Trophoblast cell (in vitro differentiated cells and primary cell): ENCODE measurements around the gene RGS7.

ENCODE experiments used
- DNase-seq, 2 donors: peaks; one replicate each; pipeline ENCODE4 v3.0.0-alpha.2; 2016
- H2AFZ ChIP-seq: 2 replicates; pipeline ENCODE4 v1.6.1; 2013; ENCODE audit warnings: low read length, moderate library complexity, mild to moderate bottlenecking; ENCODE audit not compliant: insufficient read depth, poor library complexity
- H2AK5ac ChIP-seq: 2 replicates; pipeline ENCODE4 v1.6.1; 2013; ENCODE audit warnings: mild to moderate bottlenecking, low read length
- H2BK120ac ChIP-seq: 2 replicates; pipeline ENCODE4 v1.6.1; 2013; ENCODE audit warnings: low read length, mild to moderate bottlenecking, moderate library complexity; ENCODE audit not compliant: insufficient read depth, poor library complexity
- H2BK12ac ChIP-seq: 2 replicates; pipeline ENCODE4 v1.6.1; 2013; ENCODE audit warnings: mild to moderate bottlenecking, low read length, moderate library complexity
- H2BK5ac ChIP-seq: 2 replicates; pipeline ENCODE4 v1.6.1; 2013; ENCODE audit warnings: low read length, low read depth, moderate library complexity, mild to moderate bottlenecking; ENCODE audit not compliant: poor library complexity
- H3K14ac ChIP-seq: 2 replicates; pipeline ENCODE4 v1.6.1; 2013; ENCODE audit warnings: mild to moderate bottlenecking, low read length
- H3K18ac ChIP-seq: 2 replicates; pipeline ENCODE4 v1.6.1; 2013; ENCODE audit warnings: mild to moderate bottlenecking, low read length
- H3K23ac ChIP-seq: 2 replicates; pipeline ENCODE4 v1.6.1; 2013; ENCODE audit warnings: low read length
- H3K27ac ChIP-seq: 2 replicates; pipeline ENCODE4 v1.5.1; 2013; ENCODE audit warnings: low read depth, mild to moderate bottlenecking, inconsistent platforms, low read length, moderate library complexity
- H3K27me3 ChIP-seq: 2 replicates; pipeline ENCODE4 v1.6.1; 2013; ENCODE audit warnings: inconsistent platforms, mild to moderate bottlenecking, low read length, moderate library complexity; ENCODE audit not compliant: insufficient read depth
- H3K36me3 ChIP-seq, 2 experiments: 1 replicate in 1 of 2; 2 replicates in 1 of 2; pipeline ENCODE4 v1.6.1; 2013; ENCODE audit warnings: low read length in 2 of 2, mild to moderate bottlenecking in 2 of 2, moderate library complexity in 1 of 2; ENCODE audit not compliant: insufficient read depth in 2 of 2, control insufficient read depth in 1 of 2
- H3K4ac ChIP-seq: 2 replicates; pipeline ENCODE4 v1.6.1; 2013; ENCODE audit warnings: low read depth, mild to moderate bottlenecking, low read length, moderate library complexity
- H3K4me1 ChIP-seq, 2 experiments: 1 replicate in 1 of 2; 2 replicates in 1 of 2; pipeline ENCODE4 v1.6.1; 2013; ENCODE audit warnings: low read length in 2 of 2, mild to moderate bottlenecking in 2 of 2, moderate library complexity in 1 of 2; ENCODE audit not compliant: insufficient read depth in 2 of 2, control insufficient read depth in 1 of 2
- H3K4me2 ChIP-seq: 2 replicates; pipeline ENCODE4 v1.6.1; 2013; ENCODE audit warnings: inconsistent platforms, mild to moderate bottlenecking, low read length, moderate library complexity
- H3K4me3 ChIP-seq: 2 replicates; pipeline ENCODE4 v1.5.1; 2013; ENCODE audit warnings: mild to moderate bottlenecking, low read depth, low read length, inconsistent platforms
- H3K79me1 ChIP-seq: one replicate; pipeline ENCODE4 v1.6.1; 2013; ENCODE audit warnings: low read length
- H3K79me2 ChIP-seq: 2 replicates; pipeline ENCODE4 v1.6.1; 2013; ENCODE audit warnings: low read length, mild to moderate bottlenecking; ENCODE audit not compliant: control insufficient read depth, insufficient read depth, poor library complexity
- H3K9ac ChIP-seq: 2 replicates; pipeline ENCODE4 v1.6.1; 2013; ENCODE audit warnings: mild to moderate bottlenecking, low read length
- H3K9me3 ChIP-seq: 2 replicates; pipeline ENCODE4 v1.6.1; 2013; ENCODE audit warnings: low read depth, mild to moderate bottlenecking, control low read depth, inconsistent platforms, low read length; ENCODE audit not compliant: insufficient read depth
- H4K12ac ChIP-seq: 2 replicates; pipeline ENCODE4 v1.6.1; 2013; ENCODE audit warnings: low read depth, mild to moderate bottlenecking, low read length, moderate library complexity
- H4K8ac ChIP-seq: 2 replicates; pipeline ENCODE4 v1.6.1; 2013; ENCODE audit warnings: low read depth, mild to moderate bottlenecking, low read length, moderate library complexity
- H4K91ac ChIP-seq: one replicate; pipeline ENCODE4 v1.6.1; 2013; ENCODE audit warnings: low read depth, mild to moderate bottlenecking, low read length, moderate library complexity
- WGBS: extraction: QIAGEN DNeasy Blood & Tissue Kit; methylation state at CpG from one replicate; pipeline ENCODE4 v1.1.7; 2013; ENCODE audit warnings: missing lambda C conversion rate; ENCODE audit not compliant: insufficient read length, insufficient coverage; ENCODE audit errors: extremely low coverage; 5-methylcytosine and 5-hydroxymethylcytosine counted together

RGS7 gene

GRCh38 chr1:241118049-241118448 is 239.0 kb downstream of the RGS7 start:
- H2BK12ac ChIP-seq = no peak overlapping the region
- H3K27ac ChIP-seq = no peak overlapping the region
- no peaks in the 10 kb centered on the region for H3K9me3 ChIP-seq
- no peak overlapping the region for H2BK5ac ChIP-seq
- no peaks in the 10 kb centered on the region for H3K27me3 ChIP-seq
- no peak overlapping the region for H4K91ac ChIP-seq
- H4K12ac ChIP-seq = no peak overlapping the region
- H2AFZ ChIP-seq = no peak overlapping the region
- DNase-seq = no peak
- no peak overlapping the region for H3K4ac ChIP-seq
- H3K9ac ChIP-seq = no peak overlapping the region
- no peak overlapping the region for H3K23ac ChIP-seq
- no peak overlapping the region for H2BK120ac ChIP-seq
- no peaks in the 10 kb centered on the region for H3K4me1 ChIP-seq
- no peaks in the 10 kb centered on the region for H3K36me3 ChIP-seq
- H3K79me1 ChIP-seq = no peaks in the 10 kb centered on the region
- WGBS = no CpG with 5 or more reads among the region's 3 CpGs
- H3K14ac ChIP-seq = no peak overlapping the region
- no peak overlapping the region for H3K4me2 ChIP-seq
- H2AK5ac ChIP-seq = no peak overlapping the region
- no peak overlapping the region for H3K4me3 ChIP-seq
- H4K8ac ChIP-seq = no peak overlapping the region
- no peaks in the 10 kb centered on the region for H3K79me2 ChIP-seq
- no peak overlapping the region for H3K18ac ChIP-seq

GRCh38 chr1:241115784-241116183 is 241.2 kb downstream of the RGS7 start:
- Histone ChIP-seq H3K79me2 (no peaks in the 10 kb centered on the region), H3K79me1 (no peaks in the 10 kb centered on the region), H2BK5ac (no peak overlapping the region), H2AFZ (no peak overlapping the region), H3K4me2 (no peak overlapping the region), H2BK12ac (no peak overlapping the region), H4K91ac (no peak overlapping the region), H2AK5ac (no peak overlapping the region), H3K14ac (no peak overlapping the region), H3K4me1 (no peaks in the 10 kb centered on the region), H3K36me3 (no peaks in the 10 kb centered on the region), H3K27me3 (no peaks in the 10 kb centered on the region), H4K12ac (no peak overlapping the region), H3K18ac (no peak overlapping the region), H2BK120ac (no peak overlapping the region), H3K27ac (no peak overlapping the region), H4K8ac (no peak overlapping the region), H3K4ac (no peak overlapping the region), H3K9ac (no peak overlapping the region), H3K9me3 (no peaks in the 10 kb centered on the region), H3K23ac (no peak overlapping the region), H3K4me3 (no peak overlapping the region)
- no CpG with 5 or more reads among the region's 5 CpGs for WGBS
- no peak for DNase-seq

GRCh38 chr1:241114699-241115233 is 242.2 kb downstream of the RGS7 start:
- Histone ChIP-seq H2AK5ac (no peak overlapping the region), H4K91ac (no peak overlapping the region), H3K9me3 (no peaks in the 10 kb centered on the region), H3K23ac (no peak overlapping the region), H3K36me3 (no peaks in the 10 kb centered on the region), H3K4me2 (no peak overlapping the region), H3K4ac (no peak overlapping the region), H3K18ac (no peak overlapping the region), H3K9ac (no peak overlapping the region), H3K79me2 (no peaks in the 10 kb centered on the region), H3K27ac (no peak overlapping the region), H3K27me3 (no peaks in the 10 kb centered on the region), H3K14ac (no peak overlapping the region), H3K79me1 (no peaks in the 10 kb centered on the region), H2BK5ac (no peak overlapping the region), H3K4me3 (no peak overlapping the region), H2BK120ac (no peak overlapping the region), H4K12ac (no peak overlapping the region), H4K8ac (no peak overlapping the region), H3K4me1 (no peaks in the 10 kb centered on the region), H2AFZ (no peak overlapping the region), H2BK12ac (no peak overlapping the region)
- WGBS = no CpG with 5 or more reads among the region's 1 CpG
- no peak for DNase-seq

GRCh38 chr1:241113557-241113956 is 243.4 kb downstream of the RGS7 start:
- no peak overlapping the region for H2AK5ac ChIP-seq
- no peaks in the 10 kb centered on the region for H3K36me3 ChIP-seq
- no peak overlapping the region for H3K14ac ChIP-seq
- no peak overlapping the region for H3K4ac ChIP-seq
- no peak overlapping the region for H3K27ac ChIP-seq
- H3K23ac ChIP-seq = no peak overlapping the region
- no peak overlapping the region for H3K4me2 ChIP-seq
- no peak overlapping the region for H4K8ac ChIP-seq
- no peak overlapping the region for H3K9ac ChIP-seq
- H3K79me1 ChIP-seq = no peaks in the 10 kb centered on the region
- H3K27me3 ChIP-seq = no peaks in the 10 kb centered on the region
- no peaks in the 10 kb centered on the region for H3K9me3 ChIP-seq
- no peak overlapping the region for H2BK12ac ChIP-seq
- no peak for DNase-seq
- H4K12ac ChIP-seq = no peak overlapping the region
- H3K18ac ChIP-seq = no peak overlapping the region
- H4K91ac ChIP-seq = no peak overlapping the region
- H2AFZ ChIP-seq = no peak overlapping the region
- H2BK120ac ChIP-seq = no peak overlapping the region
- no peak overlapping the region for H2BK5ac ChIP-seq
- H3K79me2 ChIP-seq = no peaks in the 10 kb centered on the region
- H3K4me1 ChIP-seq = peaks cover 2 to 5% of the 10 kb centered on the region in 2 experiments
- H3K4me3 ChIP-seq = no peak overlapping the region
- no CpG with 5 or more reads among the region's 5 CpGs for WGBS
